Fibroblast of the aortic adventitia (primary cell): Measurements from ENCODE around the gene PNMA6E. TPM values are rescaled to one million over a fixed set of nuclear protein-coding genes. Genes with fewer than 3 reads are reported as not detected.

ENCODE experiments used
- DNase-seq: peaks from one replicate; pipeline ENCODE4 v3.0.0-alpha.2; 2010; ENCODE audit warnings: low read depth
- H3K4me3 ChIP-seq: 2 replicates; pipeline ENCODE4 v1.5.1; 2011; ENCODE audit warnings: low read depth, mild to moderate bottlenecking, control low read depth, low read length, moderate library complexity
- total RNA-seq: library from RNA; depleted of rRNA; stranded (reverse); fragments of >200 nt; gene quantifications from 2 replicates; pipeline ENCODE4 v1.2.3, GENCODE V29; 2012; ENCODE audit warnings: low replicate concordance
- TF ChIP-seq, protein P1 (sequence below): IDR thresholded peaks from 2 replicates; pipeline ENCODE4 v1.5.1; 2011; ENCODE audit warnings: mild to moderate bottlenecking, low read length, control low read depth, inconsistent platforms; ENCODE audit not compliant: insufficient read depth

Gene PNMA6E
- total RNA-seq, 1 donor: not detected

DNA sequence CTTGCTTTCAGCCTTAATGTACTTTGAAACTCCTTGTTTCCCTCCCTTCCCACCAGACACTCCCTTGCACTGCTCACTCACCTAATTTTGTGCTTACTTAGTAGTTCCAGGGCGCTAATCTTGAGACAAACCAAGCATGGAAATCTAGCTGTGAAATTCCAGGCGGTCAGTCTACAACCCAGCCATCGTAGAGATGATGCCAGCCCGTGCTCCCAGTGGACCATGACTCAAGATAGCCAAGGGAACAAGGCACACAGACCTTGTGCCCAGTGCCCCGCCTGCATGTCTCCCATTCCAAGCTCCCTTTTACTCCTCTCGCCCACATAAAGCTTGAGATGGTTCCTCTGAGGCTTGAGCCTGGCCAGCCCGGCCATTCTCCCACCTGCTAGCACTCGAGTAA is 33.7 kb upstream of the PNMA6E start:
- H3K4me3 ChIP-seq: no peak overlapping the region
- DNase-seq: no peak
- TF ChIP-seq, protein P1, sequence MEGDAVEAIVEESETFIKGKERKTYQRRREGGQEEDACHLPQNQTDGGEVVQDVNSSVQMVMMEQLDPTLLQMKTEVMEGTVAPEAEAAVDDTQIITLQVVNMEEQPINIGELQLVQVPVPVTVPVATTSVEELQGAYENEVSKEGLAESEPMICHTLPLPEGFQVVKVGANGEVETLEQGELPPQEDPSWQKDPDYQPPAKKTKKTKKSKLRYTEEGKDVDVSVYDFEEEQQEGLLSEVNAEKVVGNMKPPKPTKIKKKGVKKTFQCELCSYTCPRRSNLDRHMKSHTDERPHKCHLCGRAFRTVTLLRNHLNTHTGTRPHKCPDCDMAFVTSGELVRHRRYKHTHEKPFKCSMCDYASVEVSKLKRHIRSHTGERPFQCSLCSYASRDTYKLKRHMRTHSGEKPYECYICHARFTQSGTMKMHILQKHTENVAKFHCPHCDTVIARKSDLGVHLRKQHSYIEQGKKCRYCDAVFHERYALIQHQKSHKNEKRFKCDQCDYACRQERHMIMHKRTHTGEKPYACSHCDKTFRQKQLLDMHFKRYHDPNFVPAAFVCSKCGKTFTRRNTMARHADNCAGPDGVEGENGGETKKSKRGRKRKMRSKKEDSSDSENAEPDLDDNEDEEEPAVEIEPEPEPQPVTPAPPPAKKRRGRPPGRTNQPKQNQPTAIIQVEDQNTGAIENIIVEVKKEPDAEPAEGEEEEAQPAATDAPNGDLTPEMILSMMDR: no peak

- no peak for DNase-seq
- TF ChIP-seq, protein P1: no peak
- no peak overlapping the region for H3K4me3 ChIP-seq
Observed at GRCh38 chrX:153433781-153434285, 32.7 kb upstream of the PNMA6E start.

GRCh38 chrX:153433161-153433680 is 32.1 kb upstream of the PNMA6E start:
- TF ChIP-seq, protein P1: no peak

GRCh38 chrX:153430796-153431195 is 29.6 kb upstream of the PNMA6E start:
- H3K4me3 ChIP-seq: no peak overlapping the region
- no peak for DNase-seq
- TF ChIP-seq, protein P1: no peak

More at GRCh38 chrX:153433161-153433680, 32.1 kb upstream of the PNMA6E start:
- no peak for DNase-seq
- H3K4me3 ChIP-seq: no peak overlapping the region

GRCh38 chrX:153426204-153426603 is 25.1 kb upstream of the PNMA6E start:
- no peak for DNase-seq
- TF ChIP-seq, protein P1: no peak
- H3K4me3 ChIP-seq: no peak overlapping the region

DNA sequence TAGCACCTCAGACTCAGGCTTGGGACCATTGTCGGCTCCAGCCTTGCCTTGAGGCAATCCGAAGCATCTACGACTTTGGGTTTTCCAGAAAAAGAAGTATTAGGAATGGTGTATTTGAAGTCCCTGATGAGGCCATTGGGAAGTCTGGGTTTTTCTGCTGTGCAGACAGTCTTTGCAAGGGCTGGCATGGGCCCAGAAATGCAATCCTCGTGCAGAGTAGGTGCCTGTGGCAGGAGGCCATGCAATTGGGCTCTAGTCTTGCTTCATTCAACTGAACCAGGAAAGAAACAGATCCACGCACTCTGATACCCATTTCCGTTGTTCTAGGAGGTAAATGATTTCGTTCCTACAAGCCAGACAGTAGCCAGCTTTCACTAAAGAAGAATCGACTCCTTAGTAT is 22.5 kb upstream of the PNMA6E start:
- TF ChIP-seq, protein P1: no peak
- DNase-seq: peak; percentile 2

GRCh38 chrX:153421856-153422255 is 20.7 kb upstream of the PNMA6E start:
- no peak overlapping the region for H3K4me3 ChIP-seq
- TF ChIP-seq, protein P1: no peak
- DNase-seq: no peak

More for the DNA sequence above, 22.5 kb upstream of the PNMA6E start:
- no peak overlapping the region for H3K4me3 ChIP-seq
